Hematopoietic multipotent progenitor cell treated with erythropoietin and hydrocortisone succinate and interleukin-3 and kit ligand, for 17 days (in vitro differentiated cells): ENCODE results near the gene BICC1.

Source experiments
- DNase-seq: peaks from one replicate; pipeline ENCODE4 v3.0.0-alpha.2; 2015; ENCODE audit warnings: low spot score

Gene BICC1

GRCh38 chr10:58599927-58600553, 87.4 kb downstream of the BICC1 start:
- no peak for DNase-seq

- DNase-seq: no peak
Measured at GRCh38 chr10:58608351-58608750, 95.7 kb downstream of the BICC1 start.

GRCh38 chr10:58608826-58609531, 96.3 kb downstream of the BICC1 start:
- no peak for DNase-seq

GRCh38 chr10:58609532-58610150, 97.0 kb downstream of the BICC1 start:
- DNase-seq: no peak

GRCh38 chr10:58615237-58615935, 102.7 kb downstream of the BICC1 start:
- DNase-seq: no peak

- no peak for DNase-seq
Measured at GRCh38 chr10:58618158-58618676, 105.5 kb downstream of the BICC1 start.

- no peak for DNase-seq
Measured at GRCh38 chr10:58621379-58622077, 108.9 kb downstream of the BICC1 start.

- DNase-seq: no peak
Measured at GRCh38 chr10:58622246-58622645, 109.6 kb downstream of the BICC1 start.

- no peak for DNase-seq
Measured at GRCh38 chr10:58625070-58625469, 112.4 kb downstream of the BICC1 start.

- DNase-seq: no peak
Measured at GRCh38 chr10:58627392-58627791, 114.7 kb downstream of the BICC1 start.

GRCh38 chr10:58631715-58632114, 119.0 kb downstream of the BICC1 start:
- DNase-seq: no peak

- no peak for DNase-seq
Measured at GRCh38 chr10:58632216-58632615, 119.5 kb downstream of the BICC1 start.

- no peak for DNase-seq
Measured at GRCh38 chr10:58637352-58637751, 124.7 kb downstream of the BICC1 start.

- DNase-seq: no peak
Measured at GRCh38 chr10:58638388-58638787, 125.7 kb downstream of the BICC1 start.

GRCh38 chr10:58641095-58641531, 128.4 kb downstream of the BICC1 start:
- no peak for DNase-seq

- DNase-seq: no peak
Measured at GRCh38 chr10:58641708-58642107, 129.0 kb downstream of the BICC1 start.

- DNase-seq: no peak
Measured at GRCh38 chr10:58642283-58642682, 129.6 kb downstream of the BICC1 start.

- no peak for DNase-seq
Measured at GRCh38 chr10:58642916-58643428, 130.3 kb downstream of the BICC1 start.

GRCh38 chr10:58644311-58644710, 131.6 kb downstream of the BICC1 start:
- no peak for DNase-seq

GRCh38 chr10:58645416-58646146, 132.9 kb downstream of the BICC1 start:
- no peak for DNase-seq
